Hepatocyte (in vitro differentiated cells): Measurements from ENCODE around the gene ZMYND12. TPM values are rescaled to one million over a fixed set of nuclear protein-coding genes. Genes with fewer than 3 reads are reported as not detected.

Source experiments
- DNase-seq: peaks from one replicate; pipeline ENCODE4 v3.0.0-alpha.2; 2016; ENCODE audit warnings: low spot score
- H2AFZ ChIP-seq: fragments of 200-600 bp; sonication (generic); 2 replicates; pipeline ENCODE4 v1.6.0; 2016; ENCODE audit warnings: antibody characterized with exemption, mild to moderate bottlenecking
- H3K27ac ChIP-seq: fragments of 200-600 bp; sonication (generic); 2 replicates; pipeline ENCODE4 v1.5.1; 2016; ENCODE audit warnings: mild to moderate bottlenecking
- H3K27me3 ChIP-seq: fragments of 200-600 bp; sonication (generic); 2 replicates; pipeline ENCODE4 v1.6.1; 2016
- H3K36me3 ChIP-seq: fragments of 200-600 bp; sonication (generic); replicated peaks from 2 replicates; pipeline ENCODE4 v1.5.1; 2016; ENCODE audit warnings: low read depth; ENCODE audit not compliant: insufficient read depth
- H3K4me1 ChIP-seq: fragments of 200-600 bp; sonication (generic); 2 replicates; pipeline ENCODE4 v1.5.1; 2016; ENCODE audit warnings: mild to moderate bottlenecking, moderate library complexity; ENCODE audit not compliant: insufficient read depth
- H3K4me2 ChIP-seq: fragments of 200-600 bp; sonication (generic); 2 replicates; pipeline ENCODE4 v1.6.0; 2016
- H3K4me3 ChIP-seq: fragments of 200-600 bp; sonication (generic); 2 replicates; pipeline ENCODE4 v1.5.1; 2016; ENCODE audit warnings: mild to moderate bottlenecking
- H3K79me2 ChIP-seq: fragments of 200-600 bp; sonication (generic); 2 replicates; pipeline ENCODE4 v1.6.0; 2017; ENCODE audit warnings: mild to moderate bottlenecking
- H3K9me2 ChIP-seq: fragments of 200-600 bp; sonication (generic); replicated peaks from 2 replicates; pipeline ENCODE4 v1.6.0; 2017; ENCODE audit warnings: mild to moderate bottlenecking; ENCODE audit not compliant: insufficient read depth
- H3K9me3 ChIP-seq: fragments of 200-600 bp; sonication (generic); 2 replicates; pipeline ENCODE4 v1.5.1; 2016; ENCODE audit warnings: low read depth, mild to moderate bottlenecking
- H4K20me1 ChIP-seq: fragments of 200-600 bp; sonication (generic); 2 replicates; pipeline ENCODE4 v1.6.0; 2016; ENCODE audit warnings: mild to moderate bottlenecking; ENCODE audit not compliant: insufficient read depth, poor library complexity, severe bottlenecking
- EZH2 ChIP-seq: fragments of 200-600 bp; sonication (generic); IDR thresholded peaks from 2 replicates; pipeline ENCODE4 v1.6.1; 2016; ENCODE audit warnings: antibody characterized with exemption, mild to moderate bottlenecking, borderline replicate concordance
- EZH2phosphoT487 ChIP-seq: fragments of 200-600 bp; sonication (generic); IDR thresholded peaks from one replicate; pipeline ENCODE4 v1.6.1; 2018; ENCODE audit warnings: antibody characterized with exemption, mild to moderate bottlenecking, low read depth, moderate library complexity; ENCODE audit not compliant: unreplicated experiment, severe bottlenecking
- WGBS: methylation state at CpG from one replicate; pipeline ENCODE4 v1.1.6; 2016; ENCODE audit warnings: low lambda C conversion rate; ENCODE audit errors: missing lambda C conversion rate; 5-methylcytosine and 5-hydroxymethylcytosine counted together
- polyA plus RNA-seq: library from polyadenylated mRNA; unstranded; fragments of >200 nt; fragmentation: Nextera tagmentation; extraction: Ambion mirVana; gene quantifications from 2 replicates; pipeline ENCODE4 v1.2.1, GENCODE V29; 2016
- total RNA-seq: library from RNA; depleted of rRNA; stranded (reverse); fragments of >200 nt; gene quantifications from 2 replicates; pipeline ENCODE4 v1.2.3, GENCODE V29; 2014
- TF ChIP-seq, protein P1 (sequence below): fragments of 200-600 bp; sonication (generic); IDR thresholded peaks from 2 replicates; pipeline ENCODE4 v1.5.1; 2016; ENCODE audit warnings: antibody characterized with exemption, mild to moderate bottlenecking; ENCODE audit not compliant: poor library complexity

Gene ZMYND12
- total and polyA plus RNA-seq, 2 experiments from 2014 or later, result 0.57 to 0.87 TPM

- TF ChIP-seq EZH2, result no peak
- no peak for TF ChIP-seq EZH2phosphoT487
- TF ChIP-seq, protein P1, sequence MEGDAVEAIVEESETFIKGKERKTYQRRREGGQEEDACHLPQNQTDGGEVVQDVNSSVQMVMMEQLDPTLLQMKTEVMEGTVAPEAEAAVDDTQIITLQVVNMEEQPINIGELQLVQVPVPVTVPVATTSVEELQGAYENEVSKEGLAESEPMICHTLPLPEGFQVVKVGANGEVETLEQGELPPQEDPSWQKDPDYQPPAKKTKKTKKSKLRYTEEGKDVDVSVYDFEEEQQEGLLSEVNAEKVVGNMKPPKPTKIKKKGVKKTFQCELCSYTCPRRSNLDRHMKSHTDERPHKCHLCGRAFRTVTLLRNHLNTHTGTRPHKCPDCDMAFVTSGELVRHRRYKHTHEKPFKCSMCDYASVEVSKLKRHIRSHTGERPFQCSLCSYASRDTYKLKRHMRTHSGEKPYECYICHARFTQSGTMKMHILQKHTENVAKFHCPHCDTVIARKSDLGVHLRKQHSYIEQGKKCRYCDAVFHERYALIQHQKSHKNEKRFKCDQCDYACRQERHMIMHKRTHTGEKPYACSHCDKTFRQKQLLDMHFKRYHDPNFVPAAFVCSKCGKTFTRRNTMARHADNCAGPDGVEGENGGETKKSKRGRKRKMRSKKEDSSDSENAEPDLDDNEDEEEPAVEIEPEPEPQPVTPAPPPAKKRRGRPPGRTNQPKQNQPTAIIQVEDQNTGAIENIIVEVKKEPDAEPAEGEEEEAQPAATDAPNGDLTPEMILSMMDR, result no peak
- no peaks in the 10 kb centered on the region for H3K9me3 ChIP-seq
- no peak overlapping the region for H3K4me2 ChIP-seq
- WGBS, result 87% methylated on average over 4 of the region's 4 CpGs
- peaks cover 9% of the 10 kb centered on the region for H3K4me1 ChIP-seq
- no peaks in the 10 kb centered on the region for H3K9me2 ChIP-seq
- H4K20me1 ChIP-seq, result no peaks in the 10 kb centered on the region
- H3K36me3 ChIP-seq, result no peaks in the 10 kb centered on the region
- no peaks in the 10 kb centered on the region for H3K27me3 ChIP-seq
- H2AFZ ChIP-seq, result no peak overlapping the region
- no peak overlapping the region for H3K27ac ChIP-seq
- no peak overlapping the region for H3K4me3 ChIP-seq
- H3K79me2 ChIP-seq, result peaks cover 7% of the 10 kb centered on the region
- no peak for DNase-seq
Measured at GRCh38 chr1:42453386-42453785, 2.4 kb downstream of the ZMYND12 start.

DNA sequence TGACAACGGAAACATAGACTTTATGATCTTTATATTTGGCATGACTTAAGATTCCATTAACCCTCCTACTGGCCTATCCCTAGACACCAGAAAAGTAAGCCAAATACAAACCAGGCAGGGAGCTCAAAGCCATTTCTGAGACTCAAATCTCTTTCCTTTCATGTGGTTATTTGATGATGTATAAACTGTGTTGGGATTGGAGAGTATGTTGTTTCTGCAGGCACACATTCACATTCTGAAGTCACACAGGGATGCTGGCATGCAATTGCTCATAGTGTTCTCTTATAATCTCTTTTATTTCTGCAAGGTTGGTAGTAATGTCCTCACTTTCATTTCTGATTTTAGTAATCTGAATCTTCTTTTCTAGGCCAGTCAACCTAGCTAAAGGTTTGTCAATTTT lies 5.8 kb downstream of the ZMYND12 start:
- Histone ChIP-seq H3K9me3 (no peaks in the 10 kb centered on the region), H2AFZ (no peak overlapping the region), H3K4me3 (no peak overlapping the region), H3K79me2 (no peaks in the 10 kb centered on the region), H3K4me1 (no peaks in the 10 kb centered on the region), H3K27me3 (no peaks in the 10 kb centered on the region), H4K20me1 (no peaks in the 10 kb centered on the region), H3K9me2 (no peaks in the 10 kb centered on the region), H3K36me3 (no peaks in the 10 kb centered on the region), H3K4me2 (no peak overlapping the region), H3K27ac (no peak overlapping the region)
- no peak for DNase-seq
- WGBS, result 84% methylated on average over 1 of the region's 1 CpG
- TF ChIP-seq EZH2phosphoT487 (no peak), EZH2 (no peak)
- TF ChIP-seq, protein P1, result no peak

DNA sequence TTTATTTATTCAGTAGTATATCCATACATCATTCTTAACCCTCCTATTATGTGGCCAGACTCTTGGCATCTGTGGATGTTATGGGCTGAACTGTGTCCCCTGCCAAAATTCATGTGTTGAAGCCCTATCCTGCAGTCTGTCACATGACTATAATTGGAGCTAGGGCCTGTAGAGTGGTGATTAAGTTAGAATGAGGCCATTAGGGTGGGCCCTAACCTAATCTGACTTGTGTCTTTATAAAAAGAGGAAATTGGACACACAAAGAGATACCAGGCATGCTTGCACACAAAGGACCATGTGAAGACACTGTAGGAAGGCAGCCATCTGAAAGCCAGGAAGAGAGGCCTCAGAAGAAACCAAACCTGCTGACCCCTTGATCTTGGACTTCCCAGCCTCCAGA lies 6.6 kb downstream of the ZMYND12 start:
- Histone ChIP-seq H3K9me2 (no peaks in the 10 kb centered on the region), H3K9me3 (no peaks in the 10 kb centered on the region), H3K27me3 (no peaks in the 10 kb centered on the region), H4K20me1 (no peaks in the 10 kb centered on the region), H3K4me2 (no peak overlapping the region), H2AFZ (no peak overlapping the region), H3K79me2 (no peaks in the 10 kb centered on the region), H3K27ac (no peak overlapping the region), H3K36me3 (no peaks in the 10 kb centered on the region), H3K4me1 (no peaks in the 10 kb centered on the region), H3K4me3 (no peak overlapping the region)
- DNase-seq, result no peak
- TF ChIP-seq EZH2phosphoT487 (no peak), EZH2 (no peak)
- TF ChIP-seq, protein P1, result no peak

DNA sequence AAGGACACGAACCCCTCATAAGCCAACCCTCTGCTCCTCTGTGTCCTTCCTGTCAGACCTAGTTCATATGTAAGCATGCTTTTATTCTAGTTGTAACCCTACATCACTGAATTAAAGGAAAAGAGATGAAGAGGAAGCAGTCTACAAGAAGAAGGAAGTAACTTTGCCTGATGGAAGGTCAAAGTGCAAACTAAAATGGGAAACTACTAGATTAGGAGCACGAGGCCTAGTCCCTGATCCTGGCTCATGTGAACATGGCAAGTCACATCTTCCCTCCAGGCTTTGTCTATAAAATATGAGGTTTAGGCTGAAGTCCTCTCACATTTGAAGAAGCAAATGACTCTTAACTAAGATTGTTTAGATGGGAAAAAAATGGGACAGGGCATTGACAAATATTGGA lies 13.2 kb downstream of the ZMYND12 start:
- H2AFZ ChIP-seq, result no peak overlapping the region
- H3K27ac ChIP-seq, result no peak overlapping the region
- H3K4me1 ChIP-seq, result no peaks in the 10 kb centered on the region
- H3K9me3 ChIP-seq, result no peaks in the 10 kb centered on the region
- no peak overlapping the region for H3K4me3 ChIP-seq
- H3K36me3 ChIP-seq, result no peaks in the 10 kb centered on the region
- 63% methylated on average over 2 of the region's 2 CpGs for WGBS
- H3K27me3 ChIP-seq, result no peaks in the 10 kb centered on the region
- DNase-seq, result no peak
- TF ChIP-seq, protein P1, result no peak
- TF ChIP-seq EZH2 (no peak), EZH2phosphoT487 (no peak)
- no peaks in the 10 kb centered on the region for H3K9me2 ChIP-seq
- no peak overlapping the region for H3K4me2 ChIP-seq
- no peaks in the 10 kb centered on the region for H4K20me1 ChIP-seq
- no peaks in the 10 kb centered on the region for H3K79me2 ChIP-seq
